SJSA1 (cell line): ENCODE data around the gene THSD4. TPM values are rescaled to one million over a fixed set of nuclear protein-coding genes. Genes with fewer than 3 reads are reported as not detected.

Source experiments
- DNase-seq, 2 experiments: peaks; one replicate each; pipeline ENCODE4 v3.0.0-alpha.2; 2015 to 2020; ENCODE audit warnings: low spot score in 2 of 2, low read depth in 1 of 2
- H3K27ac ChIP-seq: fragments of 250-450 bp; sonication (Bioruptor Pico); 2 replicates; pipeline ENCODE4 v1.5.1; 2020; ENCODE audit warnings: mild to moderate bottlenecking, moderate library complexity
- H3K27me3 ChIP-seq: fragments of 250-450 bp; sonication (Bioruptor Pico); replicated peaks from 2 replicates; pipeline ENCODE4 v1.5.1; 2020; ENCODE audit warnings: mild to moderate bottlenecking, moderate library complexity
- H3K36me3 ChIP-seq: fragments of 250-450 bp; sonication (Bioruptor Pico); 2 replicates; pipeline ENCODE4 v1.5.1; 2020; ENCODE audit warnings: mild to moderate bottlenecking
- H3K4me1 ChIP-seq: fragments of 250-450 bp; sonication (Bioruptor Pico); replicated peaks from 2 replicates; pipeline ENCODE4 v1.6.1; 2021; ENCODE audit warnings: mild to moderate bottlenecking
- H3K4me3 ChIP-seq: fragments of 250-450 bp; sonication (Bioruptor Pico); 2 replicates; pipeline ENCODE4 v1.5.1; 2020; ENCODE audit warnings: mild to moderate bottlenecking
- H3K9me3 ChIP-seq: fragments of 250-450 bp; sonication (Bioruptor Pico); replicated peaks from 2 replicates; pipeline ENCODE4 v1.5.1; 2020; ENCODE audit warnings: mild to moderate bottlenecking
- total RNA-seq: library from RNA; depleted of rRNA; stranded (reverse); fragments of >200 nt; shearing (Covaris generic); gene quantifications from 2 replicates; pipeline ENCODE4 v1.2.3, GENCODE V29; 2014

The THSD4 gene
- total RNA-seq, 1 experiment from 2014 or later: 14.6 TPM

DNA sequence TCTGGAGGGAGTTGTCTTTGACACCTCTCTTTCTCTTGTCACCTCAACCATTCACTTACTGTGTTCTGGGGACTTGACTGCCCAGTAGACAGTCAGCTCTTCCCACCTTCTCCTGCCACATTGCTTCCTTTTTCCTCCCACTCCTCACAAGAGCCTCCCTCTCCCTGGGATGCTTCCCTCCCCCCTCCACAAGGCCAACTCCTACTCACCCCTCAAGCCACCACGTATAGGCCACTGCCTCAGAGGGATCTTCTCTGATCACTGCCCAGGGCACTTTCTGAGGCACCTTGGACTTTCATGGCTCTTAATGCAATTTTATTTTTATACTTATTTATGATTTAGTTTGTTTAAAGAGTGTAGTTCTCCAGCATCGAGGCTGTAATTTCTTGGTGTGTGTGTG, 23.2 kb downstream of the THSD4 start:
- Histone ChIP-seq H3K27ac (no peak overlapping the region), H3K4me3 (no peak overlapping the region), H3K9me3 (no peaks in the 10 kb centered on the region), H3K4me1 (peaks cover 20% of the 10 kb centered on the region), H3K27me3 (no peaks in the 10 kb centered on the region), H3K36me3 (peaks cover 6% of the 10 kb centered on the region; the same call in 1 of the 2 replicates)
- DNase-seq: no peak

GRCh38 chr15:71139241-71139640, 24.0 kb downstream of the THSD4 start:
- Histone ChIP-seq H3K4me3 (no peak overlapping the region), H3K4me1 (peaks cover 20% of the 10 kb centered on the region), H3K9me3 (no peaks in the 10 kb centered on the region), H3K27me3 (no peaks in the 10 kb centered on the region), H3K27ac (no peak overlapping the region), H3K36me3 (peaks cover 6% of the 10 kb centered on the region; the same call in 1 of the 2 replicates)
- DNase-seq: no peak

DNA sequence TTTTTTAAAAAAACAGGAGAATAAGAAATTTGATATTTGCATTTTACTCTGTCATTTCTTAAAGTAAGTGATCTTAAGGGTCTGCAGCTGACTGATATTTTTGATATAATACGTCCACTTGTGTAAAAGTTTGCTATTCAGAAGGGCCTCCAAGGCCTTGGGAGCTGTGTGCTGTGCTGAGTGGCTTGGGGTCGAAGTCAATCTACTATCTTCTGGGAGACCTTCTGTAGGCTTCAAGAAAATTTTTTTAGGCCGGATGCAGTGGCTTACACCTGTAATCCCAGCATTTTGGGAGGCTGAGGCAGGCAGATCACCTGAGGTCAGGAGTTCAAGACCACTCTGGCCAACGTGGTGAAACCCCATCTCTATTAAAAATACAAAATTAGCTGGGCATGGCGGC, 26.3 kb downstream of the THSD4 start:
- Histone ChIP-seq H3K36me3 (peaks cover 6% of the 10 kb centered on the region; the same call in 1 of the 2 replicates), H3K27me3 (no peaks in the 10 kb centered on the region), H3K27ac (no peak overlapping the region), H3K4me1 (peaks cover 8% of the 10 kb centered on the region), H3K9me3 (no peaks in the 10 kb centered on the region), H3K4me3 (no peak overlapping the region)
- DNase-seq: no peak

- no peaks in the 10 kb centered on the region for H3K27me3 ChIP-seq
- no peak overlapping the region for H3K4me3 ChIP-seq
- DNase-seq: no peak
- H3K36me3 ChIP-seq: peaks cover 6% of the 10 kb centered on the region; the same call in 1 of the 2 replicates
- H3K9me3 ChIP-seq: no peaks in the 10 kb centered on the region
- H3K27ac ChIP-seq: no peak overlapping the region
- H3K4me1 ChIP-seq: no peaks in the 10 kb centered on the region
Observed at GRCh38 chr15:71142780-71143179, 27.5 kb downstream of the THSD4 start.

- H3K4me3 ChIP-seq: no peak overlapping the region
- no peaks in the 10 kb centered on the region for H3K9me3 ChIP-seq
- H3K4me1 ChIP-seq: no peaks in the 10 kb centered on the region
- no peak for DNase-seq
- peaks cover 6% of the 10 kb centered on the region; the same call in 1 of the 2 replicates for H3K36me3 ChIP-seq
- no peak overlapping the region for H3K27ac ChIP-seq
- H3K27me3 ChIP-seq: no peaks in the 10 kb centered on the region
Observed at GRCh38 chr15:71143373-71144310, 28.4 kb downstream of the THSD4 start.

DNA sequence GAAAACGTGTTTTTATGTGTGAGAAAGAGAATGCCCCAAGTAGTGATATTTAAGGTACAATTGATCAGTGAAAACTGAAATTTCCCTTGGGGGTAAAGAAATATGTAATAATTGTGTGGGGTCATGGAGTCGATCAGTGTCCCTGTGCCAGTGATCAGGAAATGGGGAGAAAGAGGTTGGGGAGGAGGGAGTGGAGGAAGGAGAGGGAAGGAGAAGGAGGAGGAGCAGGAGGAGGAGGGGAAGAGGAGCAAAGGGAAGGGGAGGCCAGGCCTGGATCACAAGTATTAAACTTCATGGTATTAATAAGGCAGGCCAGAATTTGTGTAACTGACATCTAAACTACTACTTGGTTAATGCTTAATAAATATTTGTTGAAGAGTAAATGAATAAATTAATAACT, 30.4 kb downstream of the THSD4 start:
- Histone ChIP-seq H3K9me3 (no peaks in the 10 kb centered on the region), H3K4me1 (no peaks in the 10 kb centered on the region), H3K4me3 (no peak overlapping the region), H3K36me3 (peaks cover 6% of the 10 kb centered on the region; the same call in 1 of the 2 replicates), H3K27me3 (no peaks in the 10 kb centered on the region), H3K27ac (no peak overlapping the region)
- DNase-seq: no peak

DNA sequence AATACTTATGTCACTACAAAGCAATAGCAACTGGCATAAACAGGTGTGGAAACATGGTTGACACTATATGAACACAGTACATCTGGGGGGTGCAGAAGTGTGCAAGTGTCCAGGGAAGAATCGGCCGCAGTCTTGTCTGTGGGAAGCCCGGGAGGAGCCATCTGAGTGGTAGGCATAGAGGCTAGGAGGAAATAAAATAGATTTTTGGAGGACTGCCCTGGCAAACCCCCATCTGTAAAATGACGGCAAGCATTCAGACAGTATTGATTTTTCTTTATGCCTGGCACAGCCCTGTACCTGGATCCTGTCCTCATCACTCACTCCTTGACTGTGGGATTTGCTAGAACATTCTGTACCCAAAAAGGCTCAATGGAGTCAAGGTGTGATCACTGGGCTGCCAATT, 31.3 kb downstream of the THSD4 start:
- no peaks in the 10 kb centered on the region for H3K36me3 ChIP-seq
- DNase-seq: no peak
- no peaks in the 10 kb centered on the region for H3K27me3 ChIP-seq
- no peak overlapping the region for H3K4me3 ChIP-seq
- H3K4me1 ChIP-seq: no peaks in the 10 kb centered on the region
- no peak overlapping the region for H3K27ac ChIP-seq
- H3K9me3 ChIP-seq: no peaks in the 10 kb centered on the region

- Histone ChIP-seq H3K9me3 (no peaks in the 10 kb centered on the region), H3K36me3 (no peaks in the 10 kb centered on the region), H3K27me3 (no peaks in the 10 kb centered on the region), H3K4me1 (no peaks in the 10 kb centered on the region), H3K27ac (no peak overlapping the region), H3K4me3 (no peak overlapping the region)
- no peak for DNase-seq
Observed at GRCh38 chr15:71148048-71148447, 32.8 kb downstream of the THSD4 start.

- no peaks in the 10 kb centered on the region for H3K9me3 ChIP-seq
- no peaks in the 10 kb centered on the region for H3K36me3 ChIP-seq
- DNase-seq: no peak
- peaks cover 7% of the 10 kb centered on the region for H3K4me1 ChIP-seq
- H3K27ac ChIP-seq: no peak overlapping the region
- no peak overlapping the region for H3K4me3 ChIP-seq
- no peaks in the 10 kb centered on the region for H3K27me3 ChIP-seq
Observed at GRCh38 chr15:71149646-71150557, 34.6 kb downstream of the THSD4 start.

- Histone ChIP-seq H3K9me3 (no peaks in the 10 kb centered on the region), H3K27me3 (no peaks in the 10 kb centered on the region), H3K27ac (no peak overlapping the region), H3K36me3 (no peaks in the 10 kb centered on the region), H3K4me1 (peaks cover 7% of the 10 kb centered on the region), H3K4me3 (no peak overlapping the region)
- DNase-seq: no peak
Observed at GRCh38 chr15:71151081-71151480, 35.8 kb downstream of the THSD4 start.

DNA sequence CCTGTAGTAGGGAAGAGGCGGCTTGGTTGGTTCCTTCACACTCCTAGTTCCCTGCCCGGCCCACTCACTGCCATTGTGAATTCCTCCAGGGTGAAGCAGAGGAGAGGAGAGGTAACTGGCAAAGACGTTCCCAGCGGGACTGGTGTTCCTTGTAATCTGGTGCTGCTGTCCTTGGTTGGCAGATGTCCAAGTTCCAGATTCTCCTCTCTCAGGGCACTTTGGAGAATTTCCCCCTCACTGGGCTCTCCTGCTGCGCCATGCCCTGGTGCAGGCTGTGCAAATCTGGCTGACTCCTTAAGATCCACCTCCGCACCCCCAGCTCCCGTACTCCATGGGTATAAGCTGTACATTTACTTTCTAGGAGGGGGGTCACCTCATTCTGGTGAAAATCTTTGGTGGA, 37.3 kb downstream of the THSD4 start:
- peaks cover 7% of the 10 kb centered on the region for H3K4me1 ChIP-seq
- no peaks in the 10 kb centered on the region for H3K36me3 ChIP-seq
- no peak for DNase-seq
- H3K27ac ChIP-seq: no peak overlapping the region
- no peaks in the 10 kb centered on the region for H3K9me3 ChIP-seq
- no peak overlapping the region for H3K4me3 ChIP-seq
- H3K27me3 ChIP-seq: no peaks in the 10 kb centered on the region

DNA sequence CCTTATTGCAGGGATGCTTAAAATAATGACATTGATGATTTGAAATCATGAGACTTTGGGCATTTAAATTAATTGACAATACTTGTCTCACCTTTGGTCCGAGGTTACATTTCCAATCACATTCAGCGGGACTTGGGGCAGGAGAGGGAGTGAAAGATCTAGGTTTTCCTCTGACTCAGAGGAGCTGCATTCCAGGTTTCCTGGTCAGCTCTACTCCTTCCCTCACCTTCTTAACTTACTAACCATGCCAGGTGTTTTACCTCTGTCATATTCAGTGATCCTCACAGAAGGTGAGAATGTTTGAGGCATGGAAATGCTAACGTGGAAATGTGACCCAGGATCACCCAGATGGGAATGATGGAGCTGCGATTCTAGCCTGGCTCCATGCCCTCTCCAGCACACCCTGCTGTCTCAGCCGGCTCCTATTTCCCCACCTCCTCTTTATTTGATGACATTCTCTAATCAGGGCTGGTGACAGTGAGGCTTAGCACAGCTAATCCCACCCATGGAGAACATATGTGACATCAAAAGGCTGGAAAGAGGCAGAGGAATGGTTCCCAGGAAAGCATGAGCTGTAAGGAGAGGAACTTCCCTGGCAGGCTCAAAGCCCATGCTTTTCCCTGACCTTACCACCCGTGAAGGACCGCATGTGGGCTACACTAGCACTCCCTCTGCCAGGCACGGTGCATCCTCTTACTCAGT, 38.7 kb downstream of the THSD4 start:
- Histone ChIP-seq H3K27ac (no peak overlapping the region), H3K4me1 (peaks cover 12% of the 10 kb centered on the region), H3K27me3 (no peaks in the 10 kb centered on the region), H3K36me3 (no peaks in the 10 kb centered on the region), H3K9me3 (no peaks in the 10 kb centered on the region), H3K4me3 (no peak overlapping the region)
- DNase-seq: peak in 1 of 2 experiments; percentile 33

- Histone ChIP-seq H3K36me3 (no peaks in the 10 kb centered on the region), H3K4me1 (peaks cover 14% of the 10 kb centered on the region), H3K27me3 (no peaks in the 10 kb centered on the region), H3K4me3 (no peak overlapping the region), H3K9me3 (no peaks in the 10 kb centered on the region), H3K27ac (no peak overlapping the region)
- no peak for DNase-seq
Observed at GRCh38 chr15:71154607-71155200, 39.4 kb downstream of the THSD4 start.
